NCI-H187 (cell line): Measurements from ENCODE around the gene MINDY2.
"Not testable (repeated sequence)": the region's sequence is repeated elsewhere in the genome, so short reads cannot be mapped to it uniquely, and the experiment has no call there.

ENCODE experiments used
- DNase-seq, 2 experiments: peaks; one replicate each; lab custom pipeline; 2025; lab: John Stamatoyannopoulos, UW

MINDY2 gene

GRCh38 chr15:58805095-58805494, 34.0 kb downstream of the MINDY2 start:
- DNase-seq, result no peak

- DNase-seq, result not testable (repeated sequence)
These were observed 52.2 kb downstream of the MINDY2 start for GRCh38 chr15:58823267-58823666.

GRCh38 chr15:58830556-58830955, 59.5 kb downstream of the MINDY2 start:
- DNase-seq, result no peak

GRCh38 chr15:58833681-58834426, 62.8 kb downstream of the MINDY2 start:
- not testable (repeated sequence) for DNase-seq

- no peak for DNase-seq
These were observed 68.4 kb downstream of the MINDY2 start for GRCh38 chr15:58839485-58839884.

GRCh38 chr15:58840048-58840447, 68.9 kb downstream of the MINDY2 start:
- DNase-seq, result no peak

GRCh38 chr15:58842713-58843396, 71.8 kb downstream of the MINDY2 start:
- DNase-seq, result no peak

GRCh38 chr15:58851205-58851604, 80.1 kb downstream of the MINDY2 start:
- DNase-seq, result not testable (repeated sequence)

- DNase-seq, result no peak
These were observed 81.2 kb downstream of the MINDY2 start for GRCh38 chr15:58852347-58852746.

- DNase-seq, result no peak
These were observed 83.5 kb downstream of the MINDY2 start for GRCh38 chr15:58854593-58854992.

- DNase-seq, result no peak
These were observed 85.0 kb downstream of the MINDY2 start for GRCh38 chr15:58856086-58856485.

GRCh38 chr15:58856621-58857020, 85.5 kb downstream of the MINDY2 start:
- DNase-seq, result not testable (repeated sequence)

GRCh38 chr15:58862326-58862725, 91.2 kb downstream of the MINDY2 start:
- DNase-seq, result no peak

GRCh38 chr15:58864602-58865424, 93.7 kb downstream of the MINDY2 start:
- no peak for DNase-seq

- DNase-seq, result no peak
These were observed 94.4 kb downstream of the MINDY2 start for GRCh38 chr15:58865425-58865880.

- DNase-seq, result no peak
These were observed 96.8 kb downstream of the MINDY2 start for GRCh38 chr15:58867926-58868325.

- no peak for DNase-seq
These were observed 99.3 kb downstream of the MINDY2 start for GRCh38 chr15:58870451-58870850.

GRCh38 chr15:58873267-58873666, 102.2 kb downstream of the MINDY2 start:
- no peak for DNase-seq

- DNase-seq, result no peak
These were observed 104.2 kb downstream of the MINDY2 start for GRCh38 chr15:58875343-58875742.

- DNase-seq, result no peak
These were observed 105.4 kb downstream of the MINDY2 start for GRCh38 chr15:58876306-58877106.

- no peak for DNase-seq
These were observed 107.1 kb downstream of the MINDY2 start for GRCh38 chr15:58877999-58878825.
